H1 (cell line): ENCODE results near the gene NECAB3. TPM values are rescaled to one million over a fixed set of nuclear protein-coding genes. Genes with fewer than 3 reads are reported as not detected.

Source experiments
- CTCF ChIA-PET: fragments of 300-600 bp; sonication (Branson Sonifier 250); formaldehyde crosslinking; loops from one replicate; lab custom pipeline; 2021; ENCODE audit not compliant: partially characterized antibody; lab: Charles Lee
- POLR2A ChIA-PET: fragments of 300-600 bp; sonication (Branson Sonifier 250); formaldehyde crosslinking; loops from one replicate; lab custom pipeline; 2021; ENCODE audit warnings: inconsistent platforms; ENCODE audit not compliant: partially characterized antibody; lab: Charles Lee
- DNase-seq, 2 experiments: peaks; one replicate each; pipeline versions ENCODE4 v3.0.0 to v3.0.0-alpha.2; 2010 to 2022; ENCODE audit warnings: low spot score in 2 of 2, low read depth in 1 of 2, mixed read lengths in 1 of 2
- FAIRE-seq: peaks from 2 replicates; lab custom pipeline; 2011; peaks lifted over from hg19 to GRCh38; lab: Jason Lieb, UNC
- H2AFZ ChIP-seq: 2 replicates; pipeline ENCODE4 v1.8.1; 2012; ENCODE audit warnings: low read length, inconsistent platforms
- H2AK5ac ChIP-seq: 2 replicates; pipeline ENCODE4 v1.6.1; 2013; ENCODE audit warnings: low read depth, low read length
- H2BK120ac ChIP-seq: replicated peaks from 2 replicates; pipeline ENCODE3; 2013; ENCODE audit warnings: low read depth, low read length, inconsistent platforms
- H2BK12ac ChIP-seq: 2 replicates; pipeline ENCODE4 v1.6.1; 2013; ENCODE audit warnings: low read depth, low read length
- H2BK15ac ChIP-seq: 2 replicates; pipeline ENCODE4 v1.6.1; 2013; ENCODE audit warnings: low read length
- H2BK20ac ChIP-seq: 2 replicates; pipeline ENCODE4 v1.6.1; 2013; ENCODE audit warnings: low read length
- H2BK5ac ChIP-seq: 2 replicates; pipeline ENCODE4 v1.6.1; 2013; ENCODE audit warnings: low read depth, low read length
- H3K14ac ChIP-seq: 2 replicates; pipeline ENCODE4 v1.6.1; 2013; ENCODE audit warnings: inconsistent platforms; ENCODE audit not compliant: insufficient read length
- H3K18ac ChIP-seq: 2 replicates; pipeline ENCODE4 v1.6.1; 2013; ENCODE audit warnings: low read length; ENCODE audit errors: extremely low read depth
- H3K23ac ChIP-seq: 2 replicates; pipeline ENCODE4 v1.6.1; 2013; ENCODE audit warnings: inconsistent platforms; ENCODE audit not compliant: insufficient read length
- H3K23me2 ChIP-seq: 2 replicates; pipeline ENCODE4 v1.6.1; 2013; ENCODE audit warnings: low read depth, low read length
- H3K27ac ChIP-seq: 2 replicates; pipeline ENCODE4 v1.6.1; 2011; ENCODE audit warnings: low read depth, low read length, inconsistent platforms
- H3K27me3 ChIP-seq, 4 experiments: replicated peaks in 1 of 4; 1 replicate in 1 of 4; 2 replicates in 3 of 4; pipeline versions ENCODE4 v1.6.1 to v1.8.1; 2011 to 2013; ENCODE audit warnings: low read length in 3 of 4, mild to moderate bottlenecking in 3 of 4, inconsistent platforms in 2 of 4, mixed read lengths in 2 of 4, moderate library complexity in 1 of 4; ENCODE audit not compliant: control insufficient read depth in 3 of 4, insufficient read depth in 3 of 4; ENCODE audit errors: extremely low read depth in 1 of 4
- H3K36me3 ChIP-seq, 4 experiments: 2 replicates each; pipeline versions ENCODE4 v1.6.1 to v1.8.1; 2011 to 2013; ENCODE audit warnings: mild to moderate bottlenecking in 4 of 4, low read length in 3 of 4, moderate library complexity in 2 of 4, control low read depth in 1 of 4, inconsistent platforms in 1 of 4; ENCODE audit not compliant: insufficient read depth in 4 of 4, control insufficient read depth in 2 of 4
- H3K4ac ChIP-seq: replicated peaks from 2 replicates; pipeline ENCODE3; 2013; ENCODE audit warnings: low read length, low read depth, mixed read lengths, inconsistent platforms; ENCODE audit not compliant: insufficient read length
- H3K4me1 ChIP-seq, 4 experiments: replicated peaks in 1 of 4; 1 replicate in 1 of 4; 2 replicates in 3 of 4; pipeline versions ENCODE4 v1.6.1 to v1.8.1; 2011 to 2013; ENCODE audit warnings: low read length in 3 of 4, inconsistent platforms in 2 of 4, mixed read lengths in 1 of 4; ENCODE audit not compliant: insufficient read depth in 4 of 4, control insufficient read depth in 3 of 4
- H3K4me2 ChIP-seq, 2 experiments: 2 replicates each; pipeline versions ENCODE4 v1.6.1 to v1.8.1; 2011 to 2013; ENCODE audit warnings: low read depth in 2 of 2, low read length in 2 of 2, control low read depth in 1 of 2, inconsistent platforms in 1 of 2, mild to moderate bottlenecking in 1 of 2; ENCODE audit not compliant: insufficient read depth in 1 of 2
- H3K4me3 ChIP-seq, 4 experiments: fragments of 200-600, 300-600 bp in 1 of 4; sonication (generic), shearing (Covaris generic), sonication (Bioruptor Twin) in 1 of 4; 2 replicates each; pipeline versions ENCODE4 v1.5.1 to v1.8.1; 2011 to 2016; ENCODE audit warnings: low read length in 4 of 4, low read depth in 3 of 4, control low read depth in 2 of 4, inconsistent platforms in 2 of 4, mild to moderate bottlenecking in 2 of 4, mixed read lengths in 1 of 4, moderate library complexity in 1 of 4; ENCODE audit not compliant: insufficient read depth in 2 of 4; ENCODE audit errors: extremely low read depth in 1 of 4
- H3K56ac ChIP-seq: replicated peaks from 2 replicates; pipeline ENCODE3; 2013; ENCODE audit warnings: low read depth, mild to moderate bottlenecking, mixed read lengths, low read length, inconsistent platforms; ENCODE audit not compliant: insufficient read length
- H3K79me1 ChIP-seq: 2 replicates; pipeline ENCODE4 v1.6.1; 2013; ENCODE audit warnings: low read depth, low read length, control low read depth
- H3K79me2 ChIP-seq, 2 experiments: 2 replicates each; pipeline versions ENCODE4 v1.6.1 to v1.8.1; 2012 to 2013; ENCODE audit warnings: low read length in 2 of 2, mild to moderate bottlenecking in 2 of 2, inconsistent platforms in 1 of 2; ENCODE audit not compliant: insufficient read depth in 2 of 2, control insufficient read depth in 1 of 2
- H3K9ac ChIP-seq, 4 experiments: replicated peaks in 1 of 4; 1 replicate in 1 of 4; 2 replicates in 3 of 4; pipeline versions ENCODE4 v1.6.1 to v1.8.1; 2011 to 2013; ENCODE audit warnings: low read depth in 3 of 4, low read length in 3 of 4, control low read depth in 2 of 4, mild to moderate bottlenecking in 2 of 4, moderate library complexity in 2 of 4, inconsistent platforms in 1 of 4; ENCODE audit errors: extremely low read depth in 1 of 4
- H3K9me3 ChIP-seq, 2 experiments: 2 replicates each; pipeline versions ENCODE4 v1.6.1 to v1.8.1; 2012 to 2013; ENCODE audit warnings: mild to moderate bottlenecking in 2 of 2, moderate library complexity in 2 of 2, control low read depth in 1 of 2, inconsistent platforms in 1 of 2, low read depth in 1 of 2, low read length in 1 of 2, mixed read lengths in 1 of 2; ENCODE audit not compliant: insufficient read depth in 2 of 2
- H4K20me1 ChIP-seq, 2 experiments: replicated peaks in 1 of 2; 2 replicates each; pipeline versions ENCODE3 to v1.8.1; 2011 to 2013; ENCODE audit warnings: inconsistent platforms in 2 of 2, low read length in 2 of 2, mild to moderate bottlenecking in 1 of 2; ENCODE audit not compliant: insufficient read depth in 2 of 2, control insufficient read depth in 1 of 2
- H4K5ac ChIP-seq: 2 replicates; pipeline ENCODE4 v1.6.1; 2013; ENCODE audit warnings: low read length, low read depth, mixed read lengths, inconsistent platforms; ENCODE audit not compliant: insufficient read length
- H4K8ac ChIP-seq: 2 replicates; pipeline ENCODE4 v1.8.0; 2013; ENCODE audit warnings: mild to moderate bottlenecking, moderate library complexity, low read length, inconsistent platforms; ENCODE audit not compliant: insufficient read depth; ENCODE audit errors: extremely low read depth
- H4K91ac ChIP-seq: replicated peaks from 2 replicates; pipeline ENCODE3; 2013; ENCODE audit warnings: low read length, mixed read lengths, inconsistent platforms; ENCODE audit not compliant: insufficient read length
- WGBS, 2 experiments: shearing (Covaris generic) in 1 of 2; methylation state at CpG; one replicate each; pipeline versions ENCODE4 v1.1.6 to v1.1.7; 2013 to 2015; ENCODE audit warnings: low lambda C conversion rate in 2 of 2, mixed read lengths in 2 of 2, inconsistent platforms in 1 of 2, low coverage in 1 of 2, missing lambda C conversion rate in 1 of 2; ENCODE audit not compliant: insufficient replicate concordance in 2 of 2, insufficient coverage in 1 of 2, insufficient read length in 1 of 2; ENCODE audit errors: extremely low coverage in 1 of 2, missing lambda C conversion rate in 1 of 2; 5-methylcytosine and 5-hydroxymethylcytosine counted together
- polyA plus RNA-seq, 7 experiments: library from polyadenylated mRNA; depleted of rRNA in 3 of 7; stranded (reverse) in 5 of 7; unstranded in 2 of 7; fragments of >200 nt in 5 of 7; fragments of 200-250 nt in 2 of 7; gene quantifications; 1 replicate in 5 of 7; 2 replicates in 1 of 7; 4 replicates in 1 of 7; pipeline versions ENCODE4 v1.2.1 to v1.2.3, GENCODE V29; 2011 to 2013; ENCODE audit warnings: missing spikeins in 2 of 7, mixed read lengths in 2 of 7
- total RNA-seq: library from RNA; stranded (reverse); fragmentation: NEBNext Ultra II Directional; extraction: Animal tissue kit (Norgen Biotek cat#: 25700); gene quantifications from 2 replicates; pipeline ENCODE4 v1.2.1, GENCODE V29; 2021

Gene NECAB3
- total and polyA plus RNA-seq, 2 of the 8 experiments (the other 6 are each of a cell fraction or from before 2014, with no cell fraction given), result 20.5 to 46.2 TPM

- H3K4me2 ChIP-seq, result no peak overlapping the region
- DNase-seq (no peak), FAIRE-seq (no peak)
- no peak overlapping the region for H2BK20ac ChIP-seq
- no peak overlapping the region for H2BK15ac ChIP-seq
- CTCF ChIA-PET, result interaction anchor here (1.6 kb wide), 1 partner anchor 9 kb away, joined by 7 read pairs; no protein-coding TSS in a partner anchor
- H4K8ac ChIP-seq, result peak overlapping the region; percentile 87
- no peak overlapping the region for H2BK5ac ChIP-seq
- H3K4me1 ChIP-seq, result no peaks in the 10 kb centered on the region
- no peak overlapping the region for H3K4me3 ChIP-seq
- no peaks in the 10 kb centered on the region for H3K79me1 ChIP-seq
- WGBS, 2 experiments, result 92% methylated on average over 28 of the region's 28 CpGs; no CpG with 5 or more reads in 1 of the 2 experiments
- H3K14ac ChIP-seq, result no peak overlapping the region
- H2BK12ac ChIP-seq, result no peak overlapping the region
- no peak overlapping the region for H2BK120ac ChIP-seq
- no peaks in the 10 kb centered on the region for H3K27me3 ChIP-seq
- no peak overlapping the region for H3K4ac ChIP-seq
- H3K9me3 ChIP-seq, result no peaks in the 10 kb centered on the region
- peaks cover 0 to 3% of the 10 kb centered on the region in 2 experiments for H4K20me1 ChIP-seq
- H3K79me2 ChIP-seq, result no peaks in the 10 kb centered on the region
- H4K91ac ChIP-seq, result no peak overlapping the region
- H3K23ac ChIP-seq, result no peak overlapping the region
- H3K9ac ChIP-seq, result no peak overlapping the region; a peak in 1 of 7 replicates
- no peak overlapping the region for H3K56ac ChIP-seq
- H3K27ac ChIP-seq, result no peak overlapping the region
- no peak overlapping the region for H2AFZ ChIP-seq
- POLR2A ChIA-PET, result no interaction called here
- H4K5ac ChIP-seq, result no peak overlapping the region
- no peak overlapping the region for H3K18ac ChIP-seq
- peaks cover 2% of the 10 kb centered on the region; the same call in 1 of the 2 replicates for H3K23me2 ChIP-seq
- H3K36me3 ChIP-seq, result peaks cover 0 to 21% (median 0%) of the 10 kb centered on the region in 4 experiments; a peak in 2 of 8 replicates
- H2AK5ac ChIP-seq, result no peak overlapping the region
Measured at GRCh38 chr20:33644313-33645071, 29.7 kb downstream of the NECAB3 start.
